GM10248 (cell line): Measurements from ENCODE around the gene SLC4A2.
"Not testable (repeated sequence)": the region's sequence is repeated elsewhere in the genome, so short reads cannot be mapped to it uniquely, and the experiment has no call there.

Experiments
- CTCF ChIA-PET: fragments of 300-600 bp; sonication (Branson Sonifier 250); formaldehyde crosslinking; extraction: SDS; loops from one replicate; lab custom pipeline; 2021; ENCODE audit warnings: antibody characterized with exemption; lab: Yijun Ruan, JAX
- POLR2A ChIA-PET: fragments of 350-650 bp; sonication (Branson Sonifier 250); formaldehyde crosslinking; extraction: SDS; loops from one replicate; lab custom pipeline; 2020; ENCODE audit warnings: antibody characterized with exemption; lab: Yijun Ruan, JAX
- DNase-seq: peaks from one replicate; pipeline ENCODE4 v3.0.0; 2012; ENCODE audit errors: extremely low spot score
- TF ChIP-seq, protein P1 (sequence below): IDR thresholded peaks from 2 replicates; pipeline ENCODE4 v1.5.1; 2012; ENCODE audit warnings: mild to moderate bottlenecking, low read depth; ENCODE audit errors: extremely low read depth, missing control alignments, control extremely low read depth

The SLC4A2 gene, protein sequence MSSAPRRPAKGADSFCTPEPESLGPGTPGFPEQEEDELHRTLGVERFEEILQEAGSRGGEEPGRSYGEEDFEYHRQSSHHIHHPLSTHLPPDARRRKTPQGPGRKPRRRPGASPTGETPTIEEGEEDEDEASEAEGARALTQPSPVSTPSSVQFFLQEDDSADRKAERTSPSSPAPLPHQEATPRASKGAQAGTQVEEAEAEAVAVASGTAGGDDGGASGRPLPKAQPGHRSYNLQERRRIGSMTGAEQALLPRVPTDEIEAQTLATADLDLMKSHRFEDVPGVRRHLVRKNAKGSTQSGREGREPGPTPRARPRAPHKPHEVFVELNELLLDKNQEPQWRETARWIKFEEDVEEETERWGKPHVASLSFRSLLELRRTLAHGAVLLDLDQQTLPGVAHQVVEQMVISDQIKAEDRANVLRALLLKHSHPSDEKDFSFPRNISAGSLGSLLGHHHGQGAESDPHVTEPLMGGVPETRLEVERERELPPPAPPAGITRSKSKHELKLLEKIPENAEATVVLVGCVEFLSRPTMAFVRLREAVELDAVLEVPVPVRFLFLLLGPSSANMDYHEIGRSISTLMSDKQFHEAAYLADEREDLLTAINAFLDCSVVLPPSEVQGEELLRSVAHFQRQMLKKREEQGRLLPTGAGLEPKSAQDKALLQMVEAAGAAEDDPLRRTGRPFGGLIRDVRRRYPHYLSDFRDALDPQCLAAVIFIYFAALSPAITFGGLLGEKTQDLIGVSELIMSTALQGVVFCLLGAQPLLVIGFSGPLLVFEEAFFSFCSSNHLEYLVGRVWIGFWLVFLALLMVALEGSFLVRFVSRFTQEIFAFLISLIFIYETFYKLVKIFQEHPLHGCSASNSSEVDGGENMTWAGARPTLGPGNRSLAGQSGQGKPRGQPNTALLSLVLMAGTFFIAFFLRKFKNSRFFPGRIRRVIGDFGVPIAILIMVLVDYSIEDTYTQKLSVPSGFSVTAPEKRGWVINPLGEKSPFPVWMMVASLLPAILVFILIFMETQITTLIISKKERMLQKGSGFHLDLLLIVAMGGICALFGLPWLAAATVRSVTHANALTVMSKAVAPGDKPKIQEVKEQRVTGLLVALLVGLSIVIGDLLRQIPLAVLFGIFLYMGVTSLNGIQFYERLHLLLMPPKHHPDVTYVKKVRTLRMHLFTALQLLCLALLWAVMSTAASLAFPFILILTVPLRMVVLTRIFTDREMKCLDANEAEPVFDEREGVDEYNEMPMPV

GRCh38 chr7:151059367-151060112 lies at the start of gene SLC4A2:
SLC4A2 (plus strand) TSS chr7:151059589; CDS start chr7:151061988, 2,399 bp downstream.
- CTCF ChIA-PET: interaction anchor here (0.8 to 1.3 kb wide), 5 partner anchors 15 to 51 kb away, joined by 3 to 7 read pairs (median 5); no protein-coding TSS in a partner anchor
- TF ChIP-seq, protein P1, sequence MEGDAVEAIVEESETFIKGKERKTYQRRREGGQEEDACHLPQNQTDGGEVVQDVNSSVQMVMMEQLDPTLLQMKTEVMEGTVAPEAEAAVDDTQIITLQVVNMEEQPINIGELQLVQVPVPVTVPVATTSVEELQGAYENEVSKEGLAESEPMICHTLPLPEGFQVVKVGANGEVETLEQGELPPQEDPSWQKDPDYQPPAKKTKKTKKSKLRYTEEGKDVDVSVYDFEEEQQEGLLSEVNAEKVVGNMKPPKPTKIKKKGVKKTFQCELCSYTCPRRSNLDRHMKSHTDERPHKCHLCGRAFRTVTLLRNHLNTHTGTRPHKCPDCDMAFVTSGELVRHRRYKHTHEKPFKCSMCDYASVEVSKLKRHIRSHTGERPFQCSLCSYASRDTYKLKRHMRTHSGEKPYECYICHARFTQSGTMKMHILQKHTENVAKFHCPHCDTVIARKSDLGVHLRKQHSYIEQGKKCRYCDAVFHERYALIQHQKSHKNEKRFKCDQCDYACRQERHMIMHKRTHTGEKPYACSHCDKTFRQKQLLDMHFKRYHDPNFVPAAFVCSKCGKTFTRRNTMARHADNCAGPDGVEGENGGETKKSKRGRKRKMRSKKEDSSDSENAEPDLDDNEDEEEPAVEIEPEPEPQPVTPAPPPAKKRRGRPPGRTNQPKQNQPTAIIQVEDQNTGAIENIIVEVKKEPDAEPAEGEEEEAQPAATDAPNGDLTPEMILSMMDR: peak; percentile 50
- POLR2A ChIA-PET: interaction anchor here (1.4 kb wide), 1 partner anchor 21 kb away, joined by 3 read pairs; the partner anchor contains the start of gene FASTK
- DNase-seq: peak; percentile 88

DNA sequence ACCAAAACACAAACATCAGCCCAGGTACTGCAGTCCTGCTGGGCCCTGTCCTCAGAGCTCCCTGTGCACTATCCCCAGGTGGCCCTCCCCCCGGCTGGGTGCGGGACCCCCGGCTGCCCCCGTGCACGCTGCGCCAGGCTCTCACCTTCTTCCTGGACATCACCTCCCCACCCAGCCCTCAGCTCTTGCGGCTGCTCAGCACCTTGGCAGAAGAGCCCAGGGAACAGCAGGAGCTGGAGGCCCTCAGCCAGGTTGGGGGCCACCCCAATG lies 49.4 kb upstream of the SLC4A2 start:
- DNase-seq: no peak
- CTCF ChIA-PET: interaction anchor here (0.9 to 8.4 kb wide), 12 partner anchors 10 to 231 kb away, joined by 3 to 84 read pairs (median 4); partner anchors contain the start of gene ABCB8
- TF ChIP-seq, protein P1: no peak
- POLR2A ChIA-PET: no interaction called here

DNA sequence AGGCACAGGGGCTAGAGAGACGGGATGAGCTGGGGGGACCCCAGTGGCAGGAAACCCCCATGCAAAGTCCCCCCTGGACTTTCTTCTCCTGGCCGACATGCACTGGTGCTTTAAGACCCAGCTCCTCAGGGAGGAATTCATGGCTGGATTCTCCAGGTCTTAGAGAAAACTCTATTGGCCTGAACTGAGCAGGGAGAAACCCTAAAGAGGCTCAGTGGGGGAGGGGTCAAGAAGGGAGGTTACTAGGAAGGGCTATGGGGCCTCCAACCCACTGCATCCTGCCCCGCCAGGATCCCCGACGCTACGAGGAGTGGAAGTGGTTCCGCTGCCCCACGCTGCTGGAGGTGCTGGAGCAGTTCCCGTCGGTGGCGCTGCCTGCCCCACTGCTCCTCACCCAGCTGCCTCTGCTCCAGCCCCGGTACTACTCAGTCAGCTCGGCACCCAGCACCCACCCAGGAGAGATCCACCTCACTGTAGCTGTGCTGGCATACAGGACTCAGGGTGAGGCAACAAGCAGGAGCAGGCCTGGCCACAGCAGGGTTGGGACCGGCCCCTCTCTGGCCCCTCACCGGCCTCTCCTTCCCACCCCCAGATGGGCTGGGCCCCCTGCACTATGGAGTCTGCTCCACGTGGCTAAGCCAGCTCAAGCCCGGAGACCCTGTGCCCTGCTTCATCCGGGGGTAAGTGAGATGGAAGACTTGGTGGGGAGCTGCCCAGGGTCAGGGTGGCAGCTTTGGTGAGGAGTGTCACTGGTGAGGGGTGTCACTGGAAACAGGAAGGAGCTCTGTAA lies 48.9 kb upstream of the SLC4A2 start:
- no peak for DNase-seq
- CTCF ChIA-PET: interaction anchor here (0.6 to 8.4 kb wide), 14 partner anchors 9 to 232 kb away, joined by 3 to 84 read pairs (median 3); partner anchors contain the start of genes ABCB8 and NOS3
- POLR2A ChIA-PET: interaction anchor here (0.7 kb wide), 1 partner anchor 18 kb away, joined by 3 read pairs; the partner anchor contains the start of gene ABCB8
- TF ChIP-seq, protein P1: no peak

DNA sequence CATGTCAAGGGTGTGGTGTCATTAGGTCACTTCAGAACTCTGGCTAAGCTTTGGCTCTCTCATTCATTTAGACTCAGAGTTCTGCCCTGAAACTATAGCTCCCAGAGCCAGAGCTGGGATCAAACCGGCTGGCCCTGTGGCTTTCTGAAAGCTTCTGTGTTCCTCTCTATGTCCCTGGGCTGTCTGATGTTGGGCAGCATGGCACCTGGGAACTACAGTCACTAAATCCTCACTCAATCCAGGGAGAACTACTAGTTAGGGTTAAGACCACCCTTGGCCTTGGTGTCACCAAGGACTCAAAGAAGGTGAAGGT lies 48.3 kb upstream of the SLC4A2 start:
- ChIA-PET POLR2A (interaction anchor here (0.7 kb wide), 1 partner anchor 17 kb away, joined by 3 read pairs; the partner anchor contains the start of gene ABCB8), CTCF (interaction anchor here (0.6 to 8.4 kb wide), 10 partner anchors 9 to 113 kb away, joined by 3 to 84 read pairs (median 4); partner anchors contain the start of genes ABCB8 and NOS3)
- DNase-seq: no peak
- TF ChIP-seq, protein P1: no peak

GRCh38 chr7:151011616-151012015 lies 47.8 kb upstream of the SLC4A2 start:
- ChIA-PET CTCF (interaction anchor here (0.9 to 8.4 kb wide), 5 partner anchors 8 to 113 kb away, joined by 3 to 84 read pairs (median 4); partner anchors contain the start of gene NOS3), POLR2A (interaction anchor here (0.7 kb wide), 1 partner anchor 17 kb away, joined by 3 read pairs; the partner anchor contains the start of gene ABCB8)
- DNase-seq: not testable (repeated sequence)
